GM21526 (cell line): Measurements from ENCODE around the gene PARP8.
"Not testable (repeated sequence)": the region's sequence is repeated elsewhere in the genome, so short reads cannot be mapped to it uniquely, and the experiment has no call there.

Experiments
- ATAC-seq: cut with Tn5 transposase; IDR thresholded peaks from one replicate; pipeline ENCODE4 v1.9.1; 2021; ENCODE audit warnings: moderate library complexity; ENCODE audit not compliant: unreplicated experiment, low FRiP score

The PARP8 gene

GRCh38 chr5:50675385-50675784 is 8.9 kb downstream of the PARP8 start:
- ATAC-seq = no peak

DNA sequence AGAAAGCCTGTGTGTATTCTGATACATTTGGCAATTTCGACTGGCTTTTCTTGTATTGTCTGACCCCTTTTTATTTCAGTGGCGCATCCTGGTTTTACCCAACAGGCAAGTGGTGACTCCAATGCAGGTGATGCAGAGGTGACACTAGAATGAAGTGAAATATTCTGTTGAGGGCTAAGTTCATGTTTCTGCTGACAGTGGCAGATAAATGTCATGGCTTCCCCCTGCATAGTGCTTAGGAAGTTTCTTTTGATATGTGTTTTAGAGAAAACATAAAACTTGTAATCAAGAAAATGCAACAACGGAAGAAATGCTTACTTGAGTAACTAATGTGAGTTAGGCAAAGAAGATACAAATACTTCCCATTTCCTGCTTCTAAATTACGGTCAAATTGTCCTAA is 13.1 kb downstream of the PARP8 start:
- not testable (repeated sequence) for ATAC-seq

DNA sequence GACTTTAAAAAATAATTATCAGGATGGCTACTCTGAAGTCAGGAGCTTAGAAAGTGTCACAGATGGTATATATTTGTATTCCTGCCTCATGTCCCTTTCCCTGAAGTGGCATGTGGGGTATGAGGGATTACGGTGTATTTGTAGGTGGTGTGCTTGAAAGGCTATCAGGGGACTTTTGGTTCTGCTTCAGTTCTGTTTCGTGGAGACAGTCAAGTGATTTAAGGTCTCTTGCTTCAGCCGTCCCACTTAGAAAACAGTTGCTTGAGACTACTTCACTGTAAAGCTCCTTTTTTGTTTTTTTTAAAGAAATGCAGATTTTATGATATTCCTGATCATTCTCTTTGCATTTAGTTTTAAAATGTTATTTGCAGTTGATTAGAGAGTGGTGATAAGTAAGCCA is 18.3 kb downstream of the PARP8 start:
- ATAC-seq = no peak

GRCh38 chr5:50687548-50687947 is 21.1 kb downstream of the PARP8 start:
- ATAC-seq = no peak

DNA sequence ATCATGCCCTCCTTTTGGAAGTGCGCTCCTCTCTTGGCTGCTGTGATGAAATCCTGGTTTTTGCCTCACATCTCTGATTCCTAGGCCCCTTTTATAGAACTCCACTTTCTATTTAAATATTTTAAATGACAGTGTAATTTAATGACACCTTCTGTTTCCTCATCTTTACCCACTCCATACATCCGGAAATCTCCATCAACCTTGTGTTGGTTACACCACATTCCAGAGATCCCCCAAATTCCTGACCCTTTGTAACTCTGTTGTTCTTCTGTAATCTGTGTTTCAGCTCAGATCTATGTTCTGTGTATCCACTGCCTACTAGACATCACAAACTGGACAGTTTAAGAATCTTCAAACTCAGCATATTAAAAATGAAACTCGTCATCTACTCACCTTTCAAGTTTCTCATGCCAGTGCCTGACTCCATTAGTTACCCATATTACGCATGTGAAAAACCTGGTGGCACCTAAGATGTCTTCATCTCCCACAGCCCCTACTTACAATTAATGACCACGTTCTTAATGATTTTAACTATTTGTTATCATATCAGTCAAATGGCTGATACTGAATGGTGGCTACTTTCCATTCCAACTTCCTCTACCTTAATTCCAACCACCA is 25.1 kb downstream of the PARP8 start:
- no peak for ATAC-seq

DNA sequence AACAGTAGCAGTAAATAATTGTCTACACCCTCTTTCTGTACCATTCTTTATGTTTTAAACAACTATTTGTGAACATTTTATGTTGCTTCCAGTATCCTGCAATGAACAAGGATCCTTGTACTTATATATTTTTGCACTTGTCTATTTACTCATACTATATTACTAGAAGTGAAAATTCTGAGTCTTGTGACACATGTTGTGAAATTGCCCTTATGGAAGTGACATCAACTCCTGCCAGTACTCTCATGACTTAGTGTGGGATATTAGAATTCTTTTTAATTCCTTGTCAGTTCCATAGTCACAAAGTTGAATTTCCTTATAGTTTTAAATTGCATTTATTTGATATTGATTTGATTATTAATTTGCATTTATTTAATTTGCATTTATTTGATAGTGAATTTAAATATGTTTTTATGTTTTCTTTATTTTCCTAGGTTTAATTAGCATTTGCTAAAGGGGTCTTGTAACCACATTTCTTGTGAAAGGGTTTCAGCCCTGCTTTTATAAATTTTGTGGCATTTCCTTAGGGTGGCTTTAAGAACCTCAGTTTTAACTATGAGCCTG is 27.7 kb downstream of the PARP8 start:
- no peak for ATAC-seq

GRCh38 chr5:50694626-50695025 is 28.2 kb downstream of the PARP8 start:
- not testable (repeated sequence) for ATAC-seq

- ATAC-seq = no peak
Measured at GRCh38 chr5:50697739-50698138, 31.3 kb downstream of the PARP8 start.

DNA sequence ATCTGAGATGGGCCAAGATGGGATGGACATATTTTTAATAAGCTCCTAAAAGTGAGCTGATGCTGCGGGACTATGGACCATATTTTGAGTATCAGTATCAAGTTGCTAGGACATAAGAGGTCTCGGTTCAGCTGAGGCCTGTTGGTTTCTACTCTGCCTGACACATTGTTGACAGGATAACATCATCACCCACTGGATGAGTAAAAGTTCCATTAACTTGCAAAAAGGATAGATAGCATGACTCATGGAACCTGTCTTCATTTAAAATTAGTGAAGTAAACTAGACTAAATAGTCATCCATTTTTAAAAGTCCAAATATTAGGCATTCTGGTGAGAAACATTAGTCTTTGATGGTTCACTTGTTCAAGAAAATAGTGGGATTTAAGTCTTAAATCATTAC is 33.3 kb downstream of the PARP8 start:
- no peak for ATAC-seq

DNA sequence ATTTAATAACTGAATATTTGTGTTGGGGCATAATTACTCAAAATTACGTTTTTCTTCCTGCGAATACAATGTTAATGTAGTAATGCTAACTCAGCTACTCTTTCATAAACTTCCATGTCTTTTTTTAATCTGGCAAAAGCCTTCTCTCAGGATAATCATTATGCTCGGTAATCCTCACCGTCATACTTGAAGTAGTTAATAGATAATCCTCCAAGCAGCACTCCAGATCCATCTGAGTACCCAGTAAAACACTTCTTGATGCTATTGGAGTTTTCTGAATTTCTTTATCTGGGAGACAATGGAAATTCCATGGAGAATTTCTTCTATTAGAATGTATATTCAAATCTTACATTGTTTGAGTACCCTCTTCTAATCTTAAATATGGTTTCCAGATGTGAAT is 34.3 kb downstream of the PARP8 start:
- ATAC-seq = no peak

DNA sequence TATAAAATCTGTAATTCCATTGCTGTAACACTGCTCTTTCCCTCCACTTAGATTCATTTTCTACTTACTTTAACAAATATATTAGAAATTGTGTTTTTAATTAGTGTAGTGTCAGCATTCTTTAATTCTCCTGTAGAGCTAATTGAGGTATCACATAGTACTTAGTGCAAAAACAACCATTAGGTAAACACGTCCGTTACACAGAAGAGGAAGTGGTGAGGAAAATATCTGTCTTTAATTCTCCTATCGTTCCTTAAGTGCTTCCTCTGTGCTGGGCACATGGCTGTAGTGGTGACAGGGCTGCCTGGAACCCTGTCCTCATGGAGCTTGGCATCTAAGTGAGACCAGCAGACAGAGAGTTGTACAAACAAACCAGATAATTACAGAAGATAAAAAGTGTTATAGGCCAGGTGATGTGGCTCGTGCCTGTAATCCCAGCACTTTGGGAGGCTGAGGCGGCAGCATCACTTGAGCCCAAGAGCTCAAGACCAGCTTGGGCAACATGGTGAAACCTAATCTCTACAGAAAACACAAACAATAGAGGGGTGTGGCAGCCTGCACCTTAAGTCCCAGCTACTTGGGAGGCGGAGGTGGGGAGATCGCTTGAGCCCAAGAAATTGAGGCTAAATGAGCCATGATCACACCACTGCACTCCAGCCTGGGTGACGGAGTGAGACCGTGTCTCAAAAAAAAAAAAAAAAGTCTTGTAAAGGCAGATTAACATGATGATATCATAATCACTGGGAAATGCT is 36.4 kb downstream of the PARP8 start:
- no peak for ATAC-seq

DNA sequence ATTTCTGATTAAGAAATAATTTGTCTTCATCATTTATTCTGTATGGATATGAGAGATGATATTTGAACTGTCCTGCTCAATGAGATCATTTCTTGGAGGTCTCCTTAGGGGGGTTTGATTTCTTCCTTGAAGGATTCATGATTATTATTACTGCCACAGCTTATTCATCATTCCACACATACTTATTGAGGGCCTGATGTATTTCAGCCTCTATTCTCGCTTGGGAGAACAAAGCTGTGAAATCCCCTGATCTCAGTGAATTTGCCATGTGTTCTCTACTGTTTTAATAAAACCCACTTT is 36.9 kb downstream of the PARP8 start:
- no peak for ATAC-seq

- no peak for ATAC-seq
Measured at GRCh38 chr5:50704730-50705129, 38.3 kb downstream of the PARP8 start.

DNA sequence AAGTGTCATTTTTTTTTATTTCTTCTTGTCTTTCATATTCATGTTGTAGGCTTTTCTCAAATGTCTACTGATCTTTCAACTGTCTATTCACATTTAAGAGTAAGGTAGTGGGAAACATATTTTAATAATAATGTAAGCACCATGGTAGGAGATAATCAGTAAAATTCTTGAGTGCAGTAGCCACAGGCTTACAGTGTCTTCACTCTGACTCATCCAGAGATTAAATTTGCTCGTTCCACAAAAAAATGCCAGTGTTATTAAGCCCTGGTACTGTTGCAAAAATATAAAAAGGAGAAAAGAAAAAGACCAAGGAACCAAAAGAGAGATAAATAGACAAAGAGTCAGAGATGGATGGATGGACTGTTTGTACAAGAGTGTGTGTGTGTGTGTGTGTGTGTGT is 43.0 kb downstream of the PARP8 start:
- ATAC-seq = no peak

GRCh38 chr5:50710838-50711237 is 44.4 kb downstream of the PARP8 start:
- peak; percentile 19 for ATAC-seq

DNA sequence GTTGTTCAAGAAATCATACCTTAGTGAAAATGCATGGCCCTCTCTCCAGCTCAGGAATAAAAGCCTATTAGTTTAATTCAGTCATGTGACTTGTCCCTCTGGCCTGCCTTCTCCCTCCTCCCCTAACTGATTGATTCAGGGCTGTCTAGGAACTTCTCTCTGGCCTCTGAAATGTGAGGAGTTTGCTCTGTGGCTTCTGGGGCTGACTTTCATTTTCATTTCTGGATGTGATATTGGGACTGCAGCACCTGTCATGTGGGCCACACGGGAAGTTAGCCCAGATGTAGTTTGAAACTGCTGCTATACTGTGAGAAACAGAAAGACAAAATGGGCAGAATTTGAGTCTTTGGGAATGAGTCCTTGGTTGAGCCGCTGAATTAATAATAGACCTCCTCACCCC is 44.8 kb downstream of the PARP8 start:
- peak; percentile 97 for ATAC-seq

GRCh38 chr5:50712479-50712878 is 46.0 kb downstream of the PARP8 start:
- no peak for ATAC-seq

DNA sequence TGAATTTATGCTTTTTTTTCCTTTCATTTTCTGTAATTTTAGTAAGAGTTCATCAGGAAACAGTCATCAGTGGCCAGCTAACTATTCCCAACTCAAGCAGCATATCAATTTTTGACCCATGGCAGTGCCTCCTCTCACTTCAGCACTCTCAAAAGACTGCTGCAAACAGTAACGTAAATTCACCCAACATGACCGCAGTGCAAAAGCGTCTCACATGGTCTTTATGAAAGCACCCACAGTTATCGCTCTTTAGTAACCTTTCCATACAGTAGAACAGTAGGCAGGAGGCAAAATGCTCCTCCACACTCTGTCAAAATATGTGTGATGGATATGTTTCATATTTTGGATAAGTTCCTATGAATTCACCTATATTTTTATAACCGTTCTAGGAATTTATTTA is 48.6 kb downstream of the PARP8 start:
- ATAC-seq = no peak

GRCh38 chr5:50716134-50716533 is 49.7 kb downstream of the PARP8 start:
- ATAC-seq = no peak

DNA sequence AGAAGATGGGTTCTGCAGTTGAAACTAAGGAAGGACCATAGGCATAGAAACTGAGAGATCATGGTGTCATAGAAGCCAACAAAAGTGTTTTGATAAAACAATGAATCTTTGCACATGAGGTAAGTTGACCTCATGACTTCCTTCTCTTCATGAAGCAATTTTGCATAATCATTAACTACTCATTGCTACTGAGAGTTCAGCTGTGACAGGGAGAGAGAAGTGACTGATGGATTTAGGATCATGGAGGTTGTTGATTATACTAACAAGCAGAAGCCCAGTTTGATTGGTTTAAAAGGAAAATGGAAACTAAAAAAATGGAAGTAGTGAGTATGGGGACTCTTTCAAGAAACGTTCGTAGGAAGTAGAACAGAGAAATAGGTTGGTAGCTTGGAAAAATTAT is 51.2 kb downstream of the PARP8 start:
- ATAC-seq = no peak

DNA sequence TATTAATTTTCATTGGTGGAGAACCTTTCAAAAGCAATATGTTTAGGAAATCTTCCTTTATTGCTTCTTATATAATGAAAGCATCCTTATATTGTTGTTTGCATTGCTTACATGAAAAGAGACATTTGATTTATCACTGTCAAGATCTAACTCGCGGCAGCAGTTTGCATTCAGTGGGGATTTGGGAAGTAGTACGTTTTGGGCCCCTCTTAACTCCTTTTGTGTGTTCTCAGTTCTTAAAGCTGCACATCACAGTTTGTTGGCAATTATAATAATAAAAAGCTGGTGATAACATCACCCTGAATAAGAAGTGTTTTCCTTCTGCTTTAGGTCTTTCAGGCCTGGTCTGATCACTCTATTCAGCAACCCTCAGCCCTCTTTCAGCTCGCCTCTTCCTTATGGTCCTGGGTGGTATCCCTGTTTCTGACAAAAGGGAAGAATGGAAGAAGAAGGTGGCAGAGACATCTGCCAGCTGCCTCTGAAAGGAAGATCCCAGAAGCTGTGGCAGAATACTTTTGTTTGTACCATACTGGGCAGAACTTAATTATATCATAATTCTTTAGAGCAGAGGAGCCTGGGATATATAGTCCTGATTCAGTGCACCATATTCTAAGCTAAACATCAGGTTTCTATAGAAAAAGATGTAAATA is 53.7 kb downstream of the PARP8 start:
- ATAC-seq = no peak

GRCh38 chr5:50722223-50722622 is 55.8 kb downstream of the PARP8 start:
- no peak for ATAC-seq
